ENCODE results near the gene NARS2.
"Not testable (repeated sequence)": the region's sequence is repeated elsewhere in the genome, so short reads cannot be mapped to it uniquely, and the experiment has no call there.

The NARS2 gene, protein sequence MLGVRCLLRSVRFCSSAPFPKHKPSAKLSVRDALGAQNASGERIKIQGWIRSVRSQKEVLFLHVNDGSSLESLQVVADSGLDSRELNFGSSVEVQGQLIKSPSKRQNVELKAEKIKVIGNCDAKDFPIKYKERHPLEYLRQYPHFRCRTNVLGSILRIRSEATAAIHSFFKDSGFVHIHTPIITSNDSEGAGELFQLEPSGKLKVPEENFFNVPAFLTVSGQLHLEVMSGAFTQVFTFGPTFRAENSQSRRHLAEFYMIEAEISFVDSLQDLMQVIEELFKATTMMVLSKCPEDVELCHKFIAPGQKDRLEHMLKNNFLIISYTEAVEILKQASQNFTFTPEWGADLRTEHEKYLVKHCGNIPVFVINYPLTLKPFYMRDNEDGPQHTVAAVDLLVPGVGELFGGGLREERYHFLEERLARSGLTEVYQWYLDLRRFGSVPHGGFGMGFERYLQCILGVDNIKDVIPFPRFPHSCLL

GRCh38 chr11:78574386-78575381, at the start of gene NARS2:
NARS2 (minus strand) TSS chr11:78574864; CDS start chr11:78574488, 376 bp downstream.
- DNase-seq (ENCODE audit: low read depth), result peak; percentile 94

- no peak for DNase-seq (ENCODE audit: low read depth)
Measured at GRCh38 chr11:78622666-78623065, 48.0 kb upstream of the NARS2 start.

DNA sequence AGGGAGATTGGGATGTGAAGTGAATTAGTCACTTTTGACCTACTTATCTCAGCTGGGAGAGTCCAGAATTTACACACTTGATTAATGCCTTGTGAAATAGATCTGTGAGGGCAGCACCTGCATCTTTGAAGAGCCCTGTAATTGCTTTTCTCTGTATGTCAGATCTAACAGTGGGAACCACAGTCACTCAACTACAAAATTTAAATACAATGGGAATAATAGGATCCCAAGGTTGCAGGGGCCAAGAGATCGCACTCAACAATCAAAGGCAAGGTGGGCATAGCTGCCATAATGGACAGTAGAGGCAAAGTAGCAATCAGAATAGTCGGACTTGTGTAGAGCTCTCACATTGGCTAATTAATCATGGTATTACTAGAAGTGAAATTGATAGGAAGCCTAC, 45.5 kb upstream of the NARS2 start:
- no peak for DNase-seq (ENCODE audit: low read depth)

GRCh38 chr11:78615724-78616123, 41.1 kb upstream of the NARS2 start:
- DNase-seq (ENCODE audit: low read depth), result no peak

GRCh38 chr11:78613378-78613813, 38.7 kb upstream of the NARS2 start:
- no peak for DNase-seq (ENCODE audit: low read depth)

- no peak for DNase-seq (ENCODE audit: low read depth)
Measured at GRCh38 chr11:78612721-78613377, 38.2 kb upstream of the NARS2 start.

DNA sequence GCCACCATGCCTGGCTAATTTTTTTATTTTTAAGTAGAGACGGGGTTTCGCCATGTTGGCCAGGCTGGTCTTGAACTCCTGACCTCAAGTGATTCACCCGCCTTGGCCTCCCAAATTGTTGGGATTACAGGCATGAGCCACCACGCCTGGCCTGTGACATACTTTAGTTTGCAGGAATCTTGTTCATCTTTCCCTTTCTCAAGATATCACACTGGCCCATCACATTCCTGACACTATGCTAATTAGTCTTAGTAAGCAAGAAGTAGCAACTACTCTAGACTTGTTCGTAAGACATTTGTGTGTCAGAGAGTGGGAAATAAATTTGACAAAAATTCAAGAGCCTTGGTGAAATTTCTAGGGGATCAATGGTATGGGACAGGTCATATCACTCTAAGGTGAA, 34.7 kb upstream of the NARS2 start:
- DNase-seq (ENCODE audit: low read depth), result not testable (repeated sequence)

- DNase-seq (ENCODE audit: low read depth), result no peak
Measured at GRCh38 chr11:78607696-78608095, 33.0 kb upstream of the NARS2 start.

- DNase-seq (ENCODE audit: low read depth), result no peak
Measured at GRCh38 chr11:78606667-78607066, 32.0 kb upstream of the NARS2 start.

- no peak for DNase-seq (ENCODE audit: low read depth)
Measured at GRCh38 chr11:78605296-78605695, 30.6 kb upstream of the NARS2 start.

DNA sequence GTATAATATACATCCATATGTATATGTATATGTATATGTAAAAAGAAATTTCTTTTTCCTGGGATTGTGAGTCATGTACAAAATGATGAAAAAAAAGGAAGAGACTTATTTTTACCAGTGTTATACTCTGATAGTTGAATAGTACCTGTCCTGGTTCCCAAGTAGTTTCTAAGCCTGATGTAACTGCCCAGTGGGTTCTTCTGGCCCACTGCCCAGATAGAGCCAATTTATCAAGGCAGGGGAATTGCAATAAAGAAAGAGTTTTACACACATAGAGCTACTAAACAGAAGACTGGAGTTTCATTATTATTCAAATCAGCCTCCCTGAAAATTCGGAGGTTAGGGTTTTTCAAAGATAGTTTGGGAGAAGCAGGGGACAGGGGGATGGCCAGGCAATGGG, 29.1 kb upstream of the NARS2 start:
- DNase-seq (ENCODE audit: low read depth), result no peak

DNA sequence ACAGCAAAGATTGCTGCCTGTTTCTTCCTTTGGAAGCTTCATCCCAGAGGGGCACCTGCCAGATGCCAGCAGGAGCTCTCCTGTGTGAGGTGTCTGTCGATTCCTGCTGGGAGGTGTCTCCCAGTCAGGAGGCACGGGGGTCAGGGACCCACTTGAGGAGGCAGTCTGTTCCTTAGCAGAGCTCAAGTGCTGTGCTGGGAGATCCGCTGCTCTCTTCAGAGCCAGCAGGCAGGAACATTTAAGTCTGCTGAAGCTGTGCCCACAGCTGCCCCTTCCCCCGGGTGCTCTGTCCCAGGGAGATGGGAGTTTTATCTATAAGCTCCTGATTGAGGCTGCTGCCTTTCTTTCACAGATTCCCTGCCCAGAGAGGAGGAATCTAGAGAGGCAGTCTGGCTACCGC, 28.1 kb upstream of the NARS2 start:
- not testable (repeated sequence) for DNase-seq (ENCODE audit: low read depth)

GRCh38 chr11:78601066-78601465, 26.4 kb upstream of the NARS2 start:
- not testable (repeated sequence) for DNase-seq (ENCODE audit: low read depth)

DNA sequence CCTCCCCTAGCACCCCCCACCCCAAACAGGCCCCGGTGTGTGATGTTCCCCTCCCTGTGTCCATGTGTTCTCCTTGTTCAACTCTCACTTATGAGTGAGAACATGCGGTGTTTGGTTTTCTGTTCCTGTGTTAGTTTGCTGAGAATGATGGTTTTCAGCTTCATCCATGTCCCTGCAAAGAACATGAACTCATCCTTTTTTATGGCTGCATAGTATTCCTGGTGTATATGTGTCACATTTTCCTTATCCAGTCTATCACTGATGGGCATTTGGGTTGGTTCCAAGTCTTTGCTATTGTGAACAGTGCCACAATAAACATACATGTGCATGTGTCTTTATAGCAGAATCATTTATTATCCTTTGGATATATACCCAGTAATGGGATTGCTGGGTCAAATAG, 22.9 kb upstream of the NARS2 start:
- DNase-seq (ENCODE audit: low read depth), result not testable (repeated sequence)

GRCh38 chr11:78595436-78596130, 20.9 kb upstream of the NARS2 start:
- DNase-seq (ENCODE audit: low read depth), result no peak

GRCh38 chr11:78594814-78595213, 20.1 kb upstream of the NARS2 start:
- no peak for DNase-seq (ENCODE audit: low read depth)

DNA sequence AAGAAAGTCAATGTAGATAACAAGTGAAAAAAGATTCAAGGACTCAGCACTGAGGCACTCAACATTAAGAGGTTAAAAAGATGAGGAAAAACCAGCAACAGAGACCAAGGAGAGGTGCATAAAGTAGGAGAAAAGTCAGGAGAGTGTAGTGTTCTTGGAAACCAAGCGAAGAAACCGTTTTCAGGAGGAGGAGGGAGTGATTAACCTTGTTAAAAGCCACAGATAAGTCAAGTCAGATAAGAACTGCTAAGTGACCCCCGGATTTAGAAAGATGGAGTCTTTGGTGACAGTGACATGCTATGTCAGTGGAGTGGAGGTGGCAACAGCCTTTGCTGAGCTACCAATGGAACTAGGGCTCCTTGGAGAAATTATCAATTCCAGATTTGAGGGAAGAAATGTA, 13.9 kb upstream of the NARS2 start:
- DNase-seq (ENCODE audit: low read depth), result no peak

- no peak for DNase-seq (ENCODE audit: low read depth)
Measured at GRCh38 chr11:78587446-78587845, 12.8 kb upstream of the NARS2 start.

DNA sequence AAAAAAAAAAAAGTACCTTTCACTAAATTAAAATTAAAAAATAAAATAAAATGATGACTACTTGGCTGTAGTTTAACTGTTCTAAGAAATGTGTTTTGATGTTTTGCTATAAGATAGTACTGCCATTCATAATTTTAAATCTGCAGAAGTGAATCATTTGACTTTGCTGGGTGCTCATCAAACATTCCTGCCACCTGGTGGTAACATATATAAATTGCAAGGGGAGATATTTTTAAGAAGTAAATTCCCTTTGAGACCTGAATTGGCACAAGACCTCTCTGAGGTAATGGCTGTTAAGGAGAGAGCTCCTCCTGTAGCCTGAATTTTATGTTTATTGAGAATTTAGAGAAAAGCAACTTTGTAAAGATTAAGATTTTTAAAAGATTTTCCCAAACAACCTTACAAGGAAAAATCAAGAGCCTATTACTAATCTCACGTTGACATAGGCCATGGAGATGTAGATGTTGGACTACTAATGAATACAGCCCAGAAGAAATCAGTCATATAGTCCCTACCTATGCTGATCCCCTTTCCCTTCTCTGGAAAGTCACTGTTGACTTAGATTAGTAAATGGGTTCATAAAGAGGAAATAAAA, 11.9 kb upstream of the NARS2 start:
- DNase-seq (ENCODE audit: low read depth), result no peak

DNA sequence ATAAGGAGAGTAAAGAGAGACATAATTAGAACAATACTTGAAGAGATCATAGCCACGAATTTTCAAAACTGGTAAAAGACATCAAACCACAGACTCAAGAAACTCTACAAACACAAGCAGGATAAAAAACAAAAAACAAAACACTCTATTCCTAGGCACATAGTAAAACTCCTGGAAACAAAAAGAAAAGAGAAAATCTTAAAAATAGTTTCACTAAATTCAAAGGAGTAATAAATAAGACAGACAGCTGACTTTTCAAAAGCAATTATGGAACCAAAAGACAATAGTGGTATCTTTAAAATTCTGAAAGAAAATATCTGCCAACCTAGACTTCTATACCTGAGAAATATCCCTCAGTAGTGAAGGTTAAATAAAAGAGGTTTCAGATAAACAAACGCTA, 9.2 kb upstream of the NARS2 start:
- no peak for DNase-seq (ENCODE audit: low read depth)

- no peak for DNase-seq (ENCODE audit: low read depth)
Measured at GRCh38 chr11:78577495-78577894, 2.8 kb upstream of the NARS2 start.

Measured in T-helper 22 cell (primary cell).